ENCODE data around the gene CNP.
"Not testable (repeated sequence)": the region's sequence is repeated elsewhere in the genome, so short reads cannot be mapped to it uniquely, and the experiment has no call there.

Gene CNP

DNA sequence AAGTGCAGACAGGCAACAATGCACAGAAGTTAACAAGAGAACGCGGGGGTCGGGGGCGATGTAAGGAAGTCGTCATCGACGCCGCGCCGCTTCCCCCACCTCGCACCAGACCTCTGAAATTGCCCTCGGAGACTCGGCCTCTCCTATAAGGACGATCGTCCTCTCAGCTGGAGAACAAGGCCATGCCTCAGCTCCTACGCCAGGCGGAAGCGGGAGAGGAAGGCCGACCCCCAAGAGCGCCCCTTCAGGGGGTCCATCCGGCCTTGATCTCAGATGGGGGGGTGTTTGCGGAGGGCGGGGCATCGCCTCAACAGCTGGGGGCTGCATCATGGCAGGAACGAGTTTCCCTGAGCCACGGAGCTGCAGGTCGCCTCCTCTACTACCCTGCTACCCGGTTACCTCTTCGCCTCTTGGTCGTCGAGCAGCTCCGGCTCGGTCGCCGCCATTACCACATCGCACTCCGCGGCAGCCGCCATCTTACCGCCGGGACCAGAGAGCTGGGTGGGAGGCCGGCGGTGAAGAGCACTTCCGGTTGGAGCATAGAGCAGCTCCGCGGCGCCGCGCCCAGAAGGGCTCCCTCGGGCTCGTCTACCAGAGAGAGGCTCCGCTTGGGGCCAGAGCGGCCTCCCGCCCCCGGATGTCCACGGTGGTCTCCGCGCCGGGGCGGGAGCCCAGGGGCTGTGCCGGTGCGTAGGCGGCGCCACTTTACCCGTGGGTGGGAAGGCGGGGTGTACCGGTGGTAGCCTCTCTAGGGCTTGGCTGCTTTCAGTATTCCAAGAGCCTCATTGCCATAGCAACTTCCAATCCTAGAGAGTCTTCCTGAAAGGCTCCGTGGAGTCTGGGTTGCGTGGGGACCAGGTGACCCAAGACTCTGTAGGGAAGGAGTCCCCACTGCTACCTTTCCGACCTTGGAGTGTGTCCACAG is 50.6 kb downstream of the CNP start, which contains the start of gene DNAJC7:
Gene DNAJC7 (minus strand): TSS at position 499 of the 925 bp plus-strand sequence. CDS start 23 bp downstream, at position 476.
- H3K4me3 Mint-ChIP-seq: peak within 1 kb of the TSS; percentile 96

DNA sequence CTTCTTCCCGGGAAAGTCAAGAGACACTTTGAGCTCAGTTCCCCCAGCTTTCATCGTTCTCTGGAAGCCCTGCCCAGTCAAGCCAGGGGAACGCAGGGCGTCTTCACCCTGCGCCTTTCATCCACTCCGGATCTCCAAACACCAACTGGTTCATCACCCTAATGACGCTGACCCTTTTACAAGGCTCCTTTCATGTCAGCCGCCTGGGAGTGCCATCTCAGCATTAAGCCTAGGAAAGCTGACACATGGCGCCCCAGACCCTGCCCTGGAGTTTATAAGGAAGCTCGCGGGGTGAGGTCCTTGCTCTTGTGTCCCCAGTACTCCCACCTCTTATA is 51.2 kb downstream of the CNP start:
- H3K27ac Mint-ChIP-seq: peak overlapping the region; percentile 99
- H3K9me3 Mint-ChIP-seq: peaks cover 4% of the 10 kb centered on the region
- peaks cover 18% of the 10 kb centered on the region for H3K36me3 Mint-ChIP-seq (ENCODE audit: low read depth)
- H3K27me3 Mint-ChIP-seq (ENCODE audit: low read depth): no peaks in the 10 kb centered on the region
- H3K4me1 Mint-ChIP-seq (ENCODE audit: low read depth): peaks cover 38% of the 10 kb centered on the region
- H3K4me3 Mint-ChIP-seq: peak overlapping the region; percentile 96
- no peak for DNase-seq (ENCODE audit: low spot score)

More for the DNA sequence above, 50.6 kb downstream of the CNP start, which contains the start of gene DNAJC7:
- peak; percentile 92 for DNase-seq (ENCODE audit: low spot score)
- H3K9me3 Mint-ChIP-seq: peaks cover 4% of the 10 kb centered on the region
- H3K27ac Mint-ChIP-seq: peak within 1 kb of the TSS; percentile 99
- peaks cover 38% of the 10 kb centered on the region for H3K4me1 Mint-ChIP-seq (ENCODE audit: low read depth)
- H3K36me3 Mint-ChIP-seq (ENCODE audit: low read depth): peaks cover 15% of the 10 kb centered on the region
- no peaks in the 10 kb centered on the region for H3K27me3 Mint-ChIP-seq (ENCODE audit: low read depth)

DNA sequence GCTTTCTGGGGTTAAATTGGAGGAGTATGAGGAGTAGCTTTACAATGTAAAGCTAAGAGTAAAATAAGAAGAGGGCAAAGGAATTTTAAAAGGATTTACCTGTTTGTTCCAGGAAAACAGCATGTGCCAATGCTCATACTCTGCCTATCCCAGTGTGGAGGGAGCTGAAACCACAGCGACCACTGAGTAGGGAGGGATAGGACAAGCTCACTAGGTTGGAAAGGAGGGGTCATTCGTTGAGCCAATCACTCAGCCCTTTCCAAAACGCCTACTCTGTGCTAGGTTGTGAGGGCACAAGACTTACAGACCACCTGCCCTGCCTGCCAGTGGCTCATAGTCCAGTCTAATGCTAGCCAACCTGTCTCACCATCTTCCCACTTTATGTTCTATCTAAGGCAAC is 51.7 kb downstream of the CNP start:
- Mint-ChIP-seq H3K27me3 (ENCODE audit: low read depth) (no peaks in the 10 kb centered on the region), H3K9me3 (peaks cover 4% of the 10 kb centered on the region), H3K27ac (peak overlapping the region; percentile 99), H3K4me1 (ENCODE audit: low read depth) (peaks cover 35% of the 10 kb centered on the region), H3K36me3 (ENCODE audit: low read depth) (peaks cover 16% of the 10 kb centered on the region), H3K4me3 (peak overlapping the region; percentile 96)
- DNase-seq (ENCODE audit: low spot score): no peak

DNA sequence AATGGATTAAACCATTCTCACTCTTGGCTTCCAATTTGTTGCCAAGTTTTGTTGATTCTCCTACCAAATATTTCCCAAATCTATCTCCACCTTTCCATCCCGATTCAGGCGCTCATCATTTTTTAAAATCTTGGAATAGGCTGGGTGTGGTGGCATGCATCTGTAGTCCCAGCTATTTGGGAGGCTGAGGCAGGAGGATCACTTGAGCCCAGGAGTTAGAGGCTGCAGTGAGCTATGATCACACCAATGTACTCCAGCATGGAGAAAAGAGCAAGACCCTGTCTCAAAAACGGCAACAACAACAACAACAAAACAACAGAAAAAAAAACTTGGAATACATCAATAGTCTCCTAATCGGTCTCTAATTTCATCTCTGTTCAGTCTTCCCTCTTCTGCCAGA is 52.4 kb downstream of the CNP start:
- Mint-ChIP-seq H3K4me3 (peak overlapping the region; percentile 96), H3K9me3 (peaks cover 4% of the 10 kb centered on the region), H3K27ac (no peak overlapping the region), H3K36me3 (ENCODE audit: low read depth) (peaks cover 15% of the 10 kb centered on the region), H3K4me1 (ENCODE audit: low read depth) (peaks cover 32% of the 10 kb centered on the region), H3K27me3 (ENCODE audit: low read depth) (no peaks in the 10 kb centered on the region)
- no peak for DNase-seq (ENCODE audit: low spot score)

DNA sequence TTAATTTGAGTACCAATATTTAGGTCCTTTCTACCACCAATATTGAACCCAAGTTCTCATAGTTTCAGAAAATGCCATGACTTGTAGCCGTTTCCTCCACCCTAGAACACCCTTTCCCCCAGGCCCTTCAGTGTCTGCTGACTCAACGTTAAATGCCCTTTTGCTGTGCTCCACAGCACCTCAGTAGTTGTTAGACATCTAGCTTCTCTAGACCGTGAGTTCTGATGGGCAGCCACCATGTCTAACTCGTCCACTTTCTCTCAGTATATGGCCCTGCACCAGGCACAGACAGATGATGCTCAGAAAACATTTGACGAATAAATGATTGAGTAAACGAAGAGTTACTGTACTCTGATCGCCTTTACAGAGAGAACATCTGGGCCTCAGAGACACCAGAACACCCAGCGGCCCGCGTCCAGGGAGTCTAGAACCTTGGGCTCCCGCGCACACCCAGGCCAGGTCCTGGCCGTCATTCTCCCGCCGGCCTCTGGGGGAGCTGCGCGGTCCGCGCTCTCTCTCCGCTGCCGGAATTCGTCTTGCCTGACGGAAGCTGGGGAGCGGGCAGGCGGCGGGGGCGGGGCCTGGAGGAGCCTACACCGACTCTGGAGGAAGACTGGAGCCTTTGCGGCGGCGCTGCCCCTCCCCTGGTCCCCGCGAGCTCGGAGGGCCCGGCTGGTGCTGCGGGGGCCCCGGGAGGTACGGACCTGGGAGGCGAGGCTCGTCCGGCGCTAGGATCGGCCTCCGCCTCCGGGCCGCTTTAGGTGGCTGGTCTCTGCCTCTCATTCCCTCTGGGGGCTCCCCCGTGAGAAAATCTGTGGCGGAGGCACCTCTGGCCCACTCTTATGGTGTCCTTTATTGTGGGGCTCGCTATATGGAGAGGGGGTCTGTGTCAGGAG is 53.2 kb downstream of the CNP start, which contains the start of gene NKIRAS2:
Gene NKIRAS2 (plus strand): TSS at position 582 of the 896 bp plus-strand sequence. CDS start 1,488 bp downstream, outside the sequence.
- Mint-ChIP-seq H3K4me1 (ENCODE audit: low read depth) (peaks cover 33% of the 10 kb centered on the region), H3K27me3 (ENCODE audit: low read depth) (no peaks in the 10 kb centered on the region), H3K27ac (peak within 1 kb of the TSS; percentile 83), H3K9me3 (peaks cover 4% of the 10 kb centered on the region), H3K36me3 (ENCODE audit: low read depth) (peaks cover 16% of the 10 kb centered on the region), H3K4me3 (peak within 1 kb of the TSS; percentile 96)
- peak; percentile 93 for DNase-seq (ENCODE audit: low spot score)

DNA sequence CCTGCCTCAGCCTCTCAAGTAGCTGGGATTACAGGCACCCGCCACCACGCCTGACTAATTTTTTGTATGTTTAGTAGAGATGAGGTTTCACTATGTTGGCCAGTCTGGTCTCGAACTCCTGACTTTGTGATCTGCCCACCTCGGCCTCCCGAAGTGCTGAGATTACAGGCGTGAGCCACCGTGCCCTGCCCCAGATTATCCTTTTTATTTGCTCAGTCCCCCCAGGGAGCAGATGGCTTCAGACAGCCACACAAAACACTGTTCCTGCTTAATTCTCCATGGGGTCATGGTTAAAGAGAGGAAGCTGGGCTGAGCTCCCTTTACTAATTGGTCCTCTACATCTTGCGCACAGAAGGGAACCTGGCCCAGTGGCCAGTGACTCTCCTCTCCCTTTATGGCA is 54.2 kb downstream of the CNP start:
- Mint-ChIP-seq H3K4me1 (ENCODE audit: low read depth) (peaks cover 29% of the 10 kb centered on the region), H3K27ac (peak overlapping the region; percentile 34), H3K4me3 (peak overlapping the region; percentile 96), H3K36me3 (ENCODE audit: low read depth) (peaks cover 18% of the 10 kb centered on the region)
- DNase-seq (ENCODE audit: low spot score); H3K27me3 Mint-ChIP-seq (ENCODE audit: low read depth); H3K9me3 Mint-ChIP-seq: not testable (repeated sequence)

DNA sequence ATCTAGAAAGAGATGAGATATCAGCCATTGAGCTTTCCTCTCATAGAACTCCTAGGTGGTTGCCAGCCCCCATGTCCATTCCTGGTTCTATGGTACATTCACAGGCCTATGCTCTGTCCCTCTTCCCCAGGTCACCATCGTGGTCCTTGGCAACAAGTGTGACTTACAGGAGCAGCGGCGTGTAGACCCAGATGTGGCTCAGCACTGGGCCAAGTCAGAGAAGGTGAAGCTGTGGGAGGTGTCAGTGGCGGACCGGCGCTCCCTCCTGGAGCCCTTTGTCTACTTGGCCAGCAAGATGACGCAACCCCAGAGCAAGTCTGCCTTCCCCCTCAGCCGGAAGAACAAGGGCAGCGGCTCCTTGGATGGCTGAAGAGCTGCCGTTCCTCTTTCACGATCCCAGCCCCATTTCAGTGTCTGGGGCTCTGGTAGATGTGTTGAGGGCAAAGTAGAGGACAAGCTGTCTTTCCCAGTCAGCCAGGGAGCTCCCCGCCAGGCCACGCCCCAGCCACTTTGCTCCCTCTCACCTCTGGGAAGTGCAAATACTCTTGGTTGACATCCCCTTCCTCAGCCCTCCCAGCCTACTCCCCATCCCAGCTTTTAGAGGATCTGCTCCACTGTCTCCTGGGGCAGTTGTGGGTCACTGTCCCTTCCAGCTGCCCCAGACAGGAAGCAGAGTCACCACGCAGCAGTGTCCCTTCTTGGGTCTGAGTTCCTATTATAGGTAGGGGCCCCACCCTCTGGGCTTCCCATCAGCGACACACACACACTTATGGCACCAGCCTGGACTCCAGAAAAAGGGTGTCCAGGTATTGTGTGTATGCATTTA is 57.1 kb downstream of the CNP start:
- no peaks in the 10 kb centered on the region for H3K27me3 Mint-ChIP-seq (ENCODE audit: low read depth)
- H3K27ac Mint-ChIP-seq: no peak overlapping the region
- peaks cover 17% of the 10 kb centered on the region for H3K4me1 Mint-ChIP-seq (ENCODE audit: low read depth)
- peaks cover 4% of the 10 kb centered on the region for H3K9me3 Mint-ChIP-seq
- no peak overlapping the region for H3K4me3 Mint-ChIP-seq
- peaks cover 10% of the 10 kb centered on the region for H3K36me3 Mint-ChIP-seq (ENCODE audit: low read depth)
- DNase-seq (ENCODE audit: low spot score): no peak

DNA sequence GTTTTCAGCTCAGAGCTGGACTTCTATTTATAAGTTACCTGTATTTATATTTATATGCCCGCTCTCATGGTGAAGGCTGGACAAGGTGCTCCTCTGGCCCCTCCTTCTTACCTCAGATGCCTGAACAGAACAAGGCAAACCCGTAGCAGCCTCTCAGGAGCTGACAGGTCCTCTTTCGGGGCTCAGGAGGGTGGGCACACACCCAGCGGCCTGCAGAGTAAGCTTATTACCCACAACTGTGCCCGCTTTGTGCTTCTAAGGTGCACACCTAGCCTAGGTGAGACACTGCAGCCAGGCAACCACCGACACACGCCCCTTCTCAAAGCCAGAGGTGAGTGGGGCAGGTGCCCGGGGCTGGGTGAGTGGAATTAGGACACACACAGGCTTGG is 58.6 kb downstream of the CNP start:
- Mint-ChIP-seq H3K27me3 (ENCODE audit: low read depth) (no peaks in the 10 kb centered on the region), H3K27ac (peak overlapping the region; percentile 33), H3K4me3 (no peak overlapping the region), H3K36me3 (ENCODE audit: low read depth) (peaks cover 9% of the 10 kb centered on the region), H3K4me1 (ENCODE audit: low read depth) (peaks cover 11% of the 10 kb centered on the region), H3K9me3 (no peaks in the 10 kb centered on the region)
- DNase-seq (ENCODE audit: low spot score): no peak

DNA sequence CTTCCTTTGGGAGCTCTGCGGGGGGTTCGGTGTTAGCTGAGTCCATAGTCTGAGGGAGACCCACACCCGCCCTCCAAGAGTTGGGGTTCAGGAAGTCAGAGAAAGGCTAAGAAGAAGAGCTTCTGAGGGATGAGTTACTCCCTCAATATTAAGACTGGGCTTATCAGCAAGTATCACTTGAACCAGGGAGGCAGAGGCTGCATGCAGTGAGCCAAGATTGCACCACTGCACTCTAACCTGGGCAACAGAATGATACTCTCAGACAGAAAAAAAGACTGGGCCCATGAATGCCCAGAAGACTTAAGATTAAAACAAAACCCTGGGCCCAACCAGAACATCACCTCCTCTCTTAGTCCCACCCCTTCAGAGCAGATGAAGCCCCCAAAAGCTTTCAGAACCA is 59.3 kb downstream of the CNP start:
- Mint-ChIP-seq H3K27me3 (ENCODE audit: low read depth) (no peaks in the 10 kb centered on the region), H3K9me3 (no peaks in the 10 kb centered on the region), H3K27ac (peak overlapping the region; percentile 50), H3K36me3 (ENCODE audit: low read depth) (peaks cover 9% of the 10 kb centered on the region), H3K4me3 (no peak overlapping the region), H3K4me1 (ENCODE audit: low read depth) (peaks cover 11% of the 10 kb centered on the region)
- DNase-seq (ENCODE audit: low spot score): no peak

DNA sequence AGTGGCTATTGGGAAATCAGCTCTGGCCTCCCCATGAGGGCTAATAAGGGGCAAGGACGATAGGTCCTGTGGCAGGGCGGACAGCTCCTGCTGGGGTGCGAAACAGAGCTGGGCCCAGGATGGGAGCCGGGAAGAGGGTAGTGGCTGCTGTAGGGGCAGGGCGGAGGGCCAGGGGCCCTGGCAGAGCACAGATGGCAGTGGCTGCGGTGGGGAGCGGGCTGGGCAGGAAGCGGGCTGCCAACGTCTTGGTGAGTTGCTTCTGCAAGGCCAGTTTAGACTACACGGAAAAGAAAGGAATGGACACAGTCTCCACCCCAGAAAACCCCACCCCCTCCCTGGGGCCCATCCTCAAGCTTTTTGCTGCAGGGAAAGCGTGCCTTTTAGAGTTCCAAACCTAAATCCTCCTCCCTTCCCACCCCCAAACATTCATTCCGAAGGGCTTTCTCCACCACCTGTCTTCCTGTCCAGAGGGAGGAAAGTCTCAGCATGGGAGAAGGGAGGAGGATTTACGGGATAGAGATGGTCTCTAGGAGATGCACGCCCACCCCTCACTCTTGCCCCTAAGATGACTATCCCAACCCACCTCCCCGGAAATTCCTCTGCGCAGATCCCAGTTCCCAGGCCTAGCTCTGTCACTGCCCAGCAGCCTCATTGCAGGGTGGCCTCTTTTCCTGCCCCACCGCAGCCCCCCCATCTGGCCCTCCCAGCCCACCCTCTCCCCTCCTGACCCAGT is 60.4 kb downstream of the CNP start:
- no peaks in the 10 kb centered on the region for H3K27me3 Mint-ChIP-seq (ENCODE audit: low read depth)
- peaks cover 4% of the 10 kb centered on the region for H3K4me1 Mint-ChIP-seq (ENCODE audit: low read depth)
- no peak overlapping the region for H3K27ac Mint-ChIP-seq
- peaks cover 9% of the 10 kb centered on the region for H3K36me3 Mint-ChIP-seq (ENCODE audit: low read depth)
- no peak for DNase-seq (ENCODE audit: low spot score)
- H3K4me3 Mint-ChIP-seq: no peak overlapping the region
- no peaks in the 10 kb centered on the region for H3K9me3 Mint-ChIP-seq
